Activated naive CD4-positive, alpha-beta T cell treated with anti-CD3 and anti-CD28 coated beads, Interleukin-2, amount 50 U/mL, for 72 hours (primary cell): ENCODE results near the gene GPR39. TPM values are rescaled to one million over a fixed set of nuclear protein-coding genes. Genes with fewer than 3 reads are reported as not detected.
"Not testable (repeated sequence)": the region's sequence is repeated elsewhere in the genome, so short reads cannot be mapped to it uniquely, and the experiment has no call there.

Experiments used
- ATAC-seq, 2 donors: fragments of 150-1000 bp; cut with Tn5 transposase; 2 replicates each; pipeline ENCODE4 v1.10.0; 2021; ENCODE audit warnings: mild to moderate bottlenecking in 2 of 2, moderate library complexity in 2 of 2
- DNase-seq, 2 donors: peaks; one replicate each; pipeline ENCODE4 v3.0.0; 2021 to 2022; ENCODE audit warnings: low spot score in 2 of 2
- H3K27ac Mint-ChIP-seq, 2 donors: one replicate each; pipeline ENCODE4 v1.8.0; 2022; ENCODE audit warnings: mild to moderate bottlenecking in 2 of 2, mixed read lengths in 2 of 2
- H3K36me3 Mint-ChIP-seq, 2 donors: one replicate each; pipeline ENCODE4 v1.8.0; 2022; ENCODE audit warnings: mixed read lengths in 2 of 2
- H3K9me3 Mint-ChIP-seq, 2 donors: one replicate each; pipeline ENCODE4 v1.8.0; 2022; ENCODE audit warnings: mixed read lengths in 2 of 2
- total RNA-seq, 2 donors: library from RNA; stranded (reverse); gene quantifications; one replicate each; pipeline ENCODE4 v1.2.3, GENCODE V29; 2022

Gene GPR39
- not detected for total RNA-seq

- Mint-ChIP-seq H3K36me3 (peaks cover 8 to 12% of the 10 kb centered on the region in 2 donors), H3K27ac (no peak within 1 kb of the TSS), H3K9me3 (peaks cover 0 to 3% of the 10 kb centered on the region in 2 donors)
- ATAC-seq (no peak), DNase-seq (no peak)
Observed at GRCh38 chr2:132416723-132417395, at the start of gene GPR39. GPR39 (plus strand) TSS chr2:132416805.

GRCh38 chr2:132368191-132368590 is 48.4 kb upstream of the GPR39 start:
- peaks cover 11 to 24% of the 10 kb centered on the region in 2 donors for H3K9me3 Mint-ChIP-seq
- peaks cover 0 to 9% of the 10 kb centered on the region in 2 donors for H3K36me3 Mint-ChIP-seq
- ATAC-seq: no peak
- DNase-seq: no peak
- no peak overlapping the region for H3K27ac Mint-ChIP-seq

GRCh38 chr2:132372276-132372675 is 44.3 kb upstream of the GPR39 start:
- no peak for DNase-seq
- ATAC-seq: no peak
- Mint-ChIP-seq H3K36me3 (no peaks in the 10 kb centered on the region), H3K27ac (no peak overlapping the region), H3K9me3 (no peaks in the 10 kb centered on the region)

GRCh38 chr2:132373391-132374135 is 43.0 kb upstream of the GPR39 start:
- ATAC-seq (no peak), DNase-seq (no peak)
- Mint-ChIP-seq H3K36me3 (no peaks in the 10 kb centered on the region), H3K9me3 (no peaks in the 10 kb centered on the region), H3K27ac (no peak overlapping the region)

GRCh38 chr2:132374151-132374550 is 42.5 kb upstream of the GPR39 start:
- ATAC-seq (no peak), DNase-seq (no peak)
- H3K9me3 Mint-ChIP-seq: no peaks in the 10 kb centered on the region
- no peak overlapping the region for H3K27ac Mint-ChIP-seq
- no peaks in the 10 kb centered on the region for H3K36me3 Mint-ChIP-seq

- DNase-seq: no peak
- Mint-ChIP-seq H3K36me3 (peaks cover 0 to under 1% of the 10 kb centered on the region in 2 donors), H3K27ac (no peak overlapping the region), H3K9me3 (peaks cover 0 to under 1% of the 10 kb centered on the region in 2 donors)
- no peak for ATAC-seq
Observed at GRCh38 chr2:132374551-132374950, 42.1 kb upstream of the GPR39 start.

GRCh38 chr2:132374961-132375360 is 41.6 kb upstream of the GPR39 start:
- DNase-seq (no peak), ATAC-seq (no peak)
- H3K9me3 Mint-ChIP-seq: peaks cover 0 to 4% of the 10 kb centered on the region in 2 donors
- peaks cover 0 to 5% of the 10 kb centered on the region in 2 donors for H3K36me3 Mint-ChIP-seq
- H3K27ac Mint-ChIP-seq: no peak overlapping the region

GRCh38 chr2:132381376-132381775 is 35.2 kb upstream of the GPR39 start:
- H3K27ac Mint-ChIP-seq: no peak overlapping the region
- peaks cover 0 to 15% of the 10 kb centered on the region in 2 donors for H3K36me3 Mint-ChIP-seq
- DNase-seq (no peak), ATAC-seq (no peak)
- H3K9me3 Mint-ChIP-seq: peaks cover 11 to 14% of the 10 kb centered on the region in 2 donors

- no peak for DNase-seq
- peaks cover 0 to 15% of the 10 kb centered on the region in 2 donors for H3K36me3 Mint-ChIP-seq
- ATAC-seq: no peak
- peaks cover 11 to 19% of the 10 kb centered on the region in 2 donors for H3K9me3 Mint-ChIP-seq
- no peak overlapping the region for H3K27ac Mint-ChIP-seq
Observed at GRCh38 chr2:132383956-132384355, 32.6 kb upstream of the GPR39 start.

GRCh38 chr2:132384491-132385151 is 32.0 kb upstream of the GPR39 start:
- H3K27ac Mint-ChIP-seq: no peak overlapping the region

GRCh38 chr2:132387126-132387525 is 29.5 kb upstream of the GPR39 start:
- Mint-ChIP-seq H3K9me3 (peaks cover 11 to 15% of the 10 kb centered on the region in 2 donors), H3K36me3 (peaks cover 0 to 10% of the 10 kb centered on the region in 2 donors), H3K27ac (no peak overlapping the region)
- ATAC-seq (no peak), DNase-seq (no peak)

More at GRCh38 chr2:132384491-132385151, 32.0 kb upstream of the GPR39 start:
- H3K36me3 Mint-ChIP-seq: peaks cover 0 to 14% of the 10 kb centered on the region in 2 donors
- ATAC-seq (no peak), DNase-seq (no peak)
- peaks cover 11 to 18% of the 10 kb centered on the region in 2 donors for H3K9me3 Mint-ChIP-seq

GRCh38 chr2:132390076-132390475 is 26.5 kb upstream of the GPR39 start:
- H3K36me3 Mint-ChIP-seq: peaks cover 0 to 2% of the 10 kb centered on the region in 2 donors

GRCh38 chr2:132391378-132391777 is 25.2 kb upstream of the GPR39 start:
- no peak for ATAC-seq
- peaks cover 9 to 22% of the 10 kb centered on the region in 2 donors for H3K9me3 Mint-ChIP-seq
- H3K27ac Mint-ChIP-seq: no peak overlapping the region
- no peak for DNase-seq
- H3K36me3 Mint-ChIP-seq: no peaks in the 10 kb centered on the region

More at GRCh38 chr2:132390076-132390475, 26.5 kb upstream of the GPR39 start:
- no peak overlapping the region for H3K27ac Mint-ChIP-seq
- no peak for DNase-seq
- peaks cover 7 to 13% of the 10 kb centered on the region in 2 donors for H3K9me3 Mint-ChIP-seq
- ATAC-seq: no peak

- Mint-ChIP-seq H3K9me3 (peaks cover 9 to 24% of the 10 kb centered on the region in 2 donors), H3K27ac (no peak overlapping the region), H3K36me3 (no peaks in the 10 kb centered on the region)
- no peak for ATAC-seq
- no peak for DNase-seq
Observed at GRCh38 chr2:132392221-132392620, 24.4 kb upstream of the GPR39 start.

GRCh38 chr2:132392879-132393278 is 23.7 kb upstream of the GPR39 start:
- Mint-ChIP-seq H3K27ac (no peak overlapping the region), H3K36me3 (no peaks in the 10 kb centered on the region), H3K9me3 (peaks cover 9 to 24% of the 10 kb centered on the region in 2 donors)
- ATAC-seq (no peak), DNase-seq (no peak)

GRCh38 chr2:132397042-132397441 is 19.6 kb upstream of the GPR39 start:
- not testable (repeated sequence) for H3K27ac Mint-ChIP-seq, DNase-seq

More at GRCh38 chr2:132397042-132397441, 19.6 kb upstream of the GPR39 start:
- H3K36me3 Mint-ChIP-seq, ATAC-seq: not testable (repeated sequence)
- H3K9me3 Mint-ChIP-seq: peaks cover 8 to 25% of the 10 kb centered on the region in 2 donors
